ENCODE data around the gene TMC7.

The TMC7 gene

DNA sequence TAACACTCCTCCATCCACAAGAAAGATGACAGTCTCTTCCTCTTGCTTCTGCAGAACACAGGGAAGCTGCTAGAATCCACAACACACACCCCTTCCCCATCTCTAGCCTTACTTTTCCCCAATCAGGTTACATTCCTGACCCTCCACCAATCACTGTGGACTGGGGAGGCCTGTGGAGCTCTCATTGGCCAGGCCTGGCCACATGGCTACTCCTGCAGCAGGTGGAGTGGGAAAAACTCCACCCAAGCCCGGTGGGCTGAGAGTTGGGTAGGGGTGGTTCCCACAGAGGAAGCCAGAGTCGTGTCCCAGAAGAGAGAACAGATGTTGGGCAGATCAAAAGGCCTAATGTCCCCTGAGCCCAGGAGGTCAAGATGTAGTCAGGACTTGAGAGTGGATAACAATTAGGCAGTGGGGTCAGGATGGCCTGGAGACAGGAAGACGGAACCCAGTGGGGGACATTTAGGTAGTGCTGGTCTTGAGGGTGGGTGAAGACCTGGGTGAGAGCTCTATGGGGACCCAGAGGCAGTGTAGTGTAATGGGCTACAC lies 105.7 kb downstream of the TMC7 start:
- no peak for DNase-seq (ENCODE audit: low spot score)

DNA sequence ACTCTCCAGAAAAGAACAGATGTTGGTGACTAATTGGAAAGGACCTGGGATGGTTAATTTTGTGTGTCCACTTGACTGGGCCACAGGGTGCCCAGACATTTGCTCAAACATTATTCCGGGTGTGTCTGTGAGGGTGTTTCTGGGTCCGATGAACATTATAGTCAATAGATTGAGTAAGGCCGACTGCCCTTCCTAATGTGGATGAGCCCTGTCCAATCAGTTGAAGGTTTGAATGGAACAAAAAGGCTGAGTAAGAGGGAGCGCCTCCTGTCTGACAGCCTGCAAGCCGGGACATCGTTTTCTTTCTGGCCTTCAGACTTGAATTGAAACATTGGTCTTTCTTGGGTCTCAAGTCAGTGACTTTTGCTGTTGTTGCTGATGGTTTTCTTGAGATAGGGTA lies 107.2 kb downstream of the TMC7 start:
- DNase-seq (ENCODE audit: low spot score) = no peak

DNA sequence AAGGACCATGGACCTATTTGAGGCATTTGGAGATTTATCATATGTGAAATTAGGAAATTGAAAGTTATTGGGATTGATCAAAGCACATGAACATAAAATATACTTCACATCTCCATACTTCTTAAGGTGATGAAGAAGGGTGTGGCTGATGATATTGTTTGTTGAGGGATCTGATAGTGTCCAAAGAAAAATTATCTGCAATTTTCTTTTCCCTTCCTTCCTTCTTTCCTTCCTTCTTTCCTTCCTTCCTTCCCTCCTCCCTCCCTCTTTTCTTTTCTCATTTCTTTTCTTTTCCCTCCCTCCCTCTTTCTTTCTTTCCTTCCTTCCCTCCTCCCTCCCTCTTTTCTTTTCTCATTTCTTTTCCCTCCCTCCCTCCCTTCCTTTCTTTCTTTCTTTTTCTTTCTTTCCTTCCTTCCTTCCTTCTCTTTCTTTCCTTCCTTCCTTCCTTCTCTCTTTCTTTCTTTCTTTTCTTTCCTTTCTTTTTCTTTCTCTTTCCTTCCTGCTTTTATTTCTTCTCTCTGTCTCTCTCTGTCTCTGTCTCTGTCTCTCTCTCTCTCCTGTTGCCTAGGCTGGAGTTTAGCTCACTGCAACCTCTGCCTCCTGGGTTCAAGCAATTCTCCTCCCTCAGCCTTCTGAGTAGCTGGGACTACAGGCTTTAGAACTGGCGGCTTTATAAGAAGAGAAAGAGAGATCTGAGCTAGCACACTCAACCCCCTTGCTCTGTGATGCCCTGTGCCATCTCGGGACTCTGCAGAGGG lies 109.1 kb downstream of the TMC7 start:
- DNase-seq (ENCODE audit: low spot score) = no peak

- no peak for DNase-seq (ENCODE audit: low spot score)
Observed at GRCh38 chr16:19093631-19094541, 110.2 kb downstream of the TMC7 start.

DNA sequence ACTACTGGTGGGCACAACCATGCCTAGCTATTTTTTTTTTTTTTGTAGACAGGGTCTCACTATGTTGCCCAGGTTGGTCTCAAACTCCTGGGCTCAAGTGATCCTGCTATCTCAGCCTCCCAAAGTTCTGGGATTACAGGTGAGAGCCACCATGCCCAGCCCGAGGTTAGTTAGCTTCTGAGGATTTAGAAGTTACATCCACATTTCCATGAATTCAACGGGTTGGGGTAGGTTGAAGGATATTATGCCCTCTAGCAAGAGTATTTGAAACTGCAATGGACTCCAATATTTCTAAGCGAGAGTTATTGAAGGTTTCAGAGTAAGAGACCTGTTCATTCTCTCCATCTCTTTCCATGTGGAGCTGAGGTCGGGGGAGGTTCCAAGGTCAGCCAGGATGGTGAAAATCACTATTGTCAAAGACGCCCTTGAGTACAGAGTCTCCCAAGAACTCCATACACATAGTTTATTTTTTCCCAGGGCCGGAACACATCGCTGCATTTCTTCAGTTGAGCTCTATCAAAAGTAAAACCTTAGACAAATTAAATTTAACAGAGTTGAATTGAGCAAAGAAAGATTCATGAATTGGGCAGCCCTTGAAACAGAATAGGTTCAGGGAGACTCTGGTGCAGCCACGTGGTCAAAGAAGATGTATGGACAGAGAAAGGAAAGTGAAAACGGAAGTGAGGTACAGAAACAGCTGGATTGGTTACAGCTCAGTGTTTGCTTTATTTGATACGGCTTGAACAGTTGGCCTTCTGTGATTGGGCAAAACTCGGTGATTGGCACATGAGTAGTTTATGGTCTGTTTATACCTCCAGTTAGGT lies 111.0 kb downstream of the TMC7 start:
- no peak for DNase-seq (ENCODE audit: low spot score)

GRCh38 chr16:19095654-19096053 lies 111.9 kb downstream of the TMC7 start:
- no peak for DNase-seq (ENCODE audit: low spot score)

DNA sequence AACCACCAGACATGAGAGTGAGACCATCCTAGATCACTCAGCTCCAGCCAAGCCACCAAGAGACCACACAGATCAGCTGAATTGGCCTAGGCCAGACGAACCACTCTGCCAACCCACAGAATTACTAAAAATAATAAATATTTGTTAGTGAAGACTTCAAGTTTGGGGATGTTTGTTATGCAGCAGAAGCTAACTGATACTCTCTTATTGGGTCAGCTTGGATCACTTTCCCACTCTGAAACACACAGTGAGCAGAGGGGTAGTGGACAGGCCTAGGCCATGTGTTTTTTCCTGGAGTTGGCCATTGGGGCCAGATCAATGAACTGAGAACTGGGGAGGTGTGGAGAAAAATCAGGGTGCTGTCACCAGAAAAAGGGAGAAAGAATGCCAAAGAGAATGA lies 114.4 kb downstream of the TMC7 start:
- DNase-seq (ENCODE audit: low spot score) = no peak

DNA sequence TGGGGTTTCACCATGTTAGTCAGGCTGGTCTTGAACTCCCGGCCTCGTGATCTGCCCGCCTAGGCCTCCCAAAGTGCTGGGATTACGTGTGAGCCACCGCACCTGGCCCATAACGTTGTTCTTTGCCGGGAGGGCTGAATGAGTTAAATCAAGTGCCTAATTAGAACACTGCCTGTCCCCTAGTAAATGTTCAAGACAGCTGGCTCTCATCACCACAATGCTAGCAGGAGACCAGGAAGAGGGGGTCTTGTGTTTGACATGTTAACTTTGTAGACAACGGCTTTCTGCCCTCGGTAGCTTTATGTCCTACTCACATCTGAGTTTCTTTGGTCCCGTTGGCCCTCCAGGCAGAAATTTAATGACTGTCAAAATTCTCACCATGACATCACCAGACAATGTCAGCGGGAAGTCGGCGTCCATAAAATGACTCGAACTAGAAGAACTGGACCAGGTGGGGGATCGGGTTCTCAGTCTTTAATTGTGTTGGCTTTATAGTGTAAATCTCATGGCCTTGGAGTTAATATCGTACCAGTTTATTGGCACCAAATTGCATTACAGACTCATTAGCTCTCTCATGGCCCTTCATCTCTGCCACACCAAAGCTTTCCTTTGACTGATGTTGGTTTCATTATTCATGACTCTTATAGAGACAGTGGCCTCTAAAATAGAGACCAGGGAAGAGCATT lies 118.6 kb downstream of the TMC7 start:
- DNase-seq (ENCODE audit: low spot score) = no peak

DNA sequence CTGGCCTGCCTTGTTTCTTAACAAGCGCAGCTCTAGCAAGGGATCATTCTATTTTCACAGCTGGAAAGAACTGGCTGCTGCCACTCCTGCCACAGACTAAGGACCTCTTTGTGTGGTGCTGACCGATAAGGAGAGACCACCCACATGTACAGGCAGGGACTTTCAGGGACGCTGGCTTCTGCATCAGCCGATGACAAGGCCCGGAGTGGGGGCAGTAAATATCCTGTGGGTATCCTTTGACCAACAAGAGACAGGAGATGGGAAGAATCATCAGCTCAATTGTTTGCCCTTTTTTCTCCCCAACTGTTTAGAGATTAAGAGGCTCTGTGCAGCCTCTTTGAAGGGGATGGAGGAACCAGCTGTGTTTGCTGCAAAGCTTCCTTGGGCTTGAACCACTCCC lies 120.9 kb downstream of the TMC7 start:
- no peak for DNase-seq (ENCODE audit: low spot score)

GRCh38 chr16:19105131-19105530 lies 121.4 kb downstream of the TMC7 start:
- no peak for DNase-seq (ENCODE audit: low spot score)

GRCh38 chr16:19105891-19106624 lies 122.3 kb downstream of the TMC7 start:
- DNase-seq (ENCODE audit: low spot score) = no peak

DNA sequence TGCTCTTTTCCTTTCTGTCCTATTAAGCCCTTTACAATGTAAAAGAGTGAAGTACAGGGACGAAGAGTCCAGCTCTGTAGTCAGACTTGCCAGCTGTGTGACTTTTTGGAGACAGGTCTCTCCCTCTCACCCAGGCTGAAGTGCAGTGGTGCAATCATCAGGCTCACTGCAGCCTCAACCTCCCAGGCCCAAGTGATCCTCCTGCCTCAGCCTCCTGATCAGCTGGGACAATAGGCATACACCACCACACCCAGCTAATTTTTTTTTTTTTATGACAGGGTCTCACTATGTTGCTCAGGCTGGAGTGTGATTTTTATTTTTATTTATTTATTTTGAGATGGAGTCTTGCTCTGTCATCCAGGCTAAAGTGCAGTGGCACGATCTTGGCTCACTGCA lies 122.9 kb downstream of the TMC7 start:
- no peak for DNase-seq (ENCODE audit: low spot score)

DNA sequence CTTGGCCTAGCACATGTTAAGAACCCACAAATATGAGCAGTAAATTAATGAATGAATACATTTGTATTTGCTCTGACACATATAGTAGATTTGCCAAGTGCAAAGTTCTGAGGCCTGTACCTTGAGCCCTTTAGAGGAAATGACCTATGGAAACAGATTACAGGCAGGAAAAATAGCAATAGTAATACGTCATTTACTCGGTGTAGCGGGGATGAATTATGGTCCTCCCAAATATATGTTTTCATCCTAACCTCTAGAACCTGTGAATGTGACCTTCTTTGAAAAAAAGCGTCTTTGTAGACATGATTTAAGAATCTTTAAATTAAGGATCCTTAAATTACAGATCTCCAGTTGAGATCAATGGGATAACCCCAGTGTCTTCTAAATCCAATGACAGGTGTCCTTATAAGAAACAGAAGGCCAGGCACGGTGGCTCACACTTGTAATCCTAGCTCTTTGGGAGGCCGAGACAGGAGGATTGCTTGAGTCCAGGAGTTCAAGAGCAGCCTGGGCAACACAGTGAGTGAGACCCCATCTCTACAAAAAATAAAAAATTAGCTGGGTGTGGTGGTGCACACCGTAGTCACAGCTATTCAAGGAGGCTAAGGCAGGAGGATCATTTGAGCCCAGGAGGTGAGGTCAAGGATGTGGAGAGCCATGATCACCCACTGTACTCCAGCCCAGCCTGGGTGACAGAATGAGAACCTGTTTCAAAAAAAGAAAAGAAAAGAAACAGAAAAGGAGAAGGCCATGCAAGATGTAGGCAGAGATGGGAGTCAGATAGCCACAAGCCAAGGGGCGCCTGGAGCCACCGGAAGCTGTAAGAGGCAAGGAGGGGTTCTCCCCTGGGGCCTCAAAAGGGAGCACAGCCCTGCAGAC lies 124.9 kb downstream of the TMC7 start:
- DNase-seq (ENCODE audit: low spot score) = no peak

- DNase-seq (ENCODE audit: low spot score) = no peak
Observed at GRCh38 chr16:19109288-19109664, 125.5 kb downstream of the TMC7 start.

- no peak for DNase-seq (ENCODE audit: low spot score)
Observed at GRCh38 chr16:19110537-19111360, 127.0 kb downstream of the TMC7 start.

GRCh38 chr16:19112099-19112407 lies 128.3 kb downstream of the TMC7 start:
- no peak for DNase-seq (ENCODE audit: low spot score)

All from GM03348 (cell line).